IMR-90 (cell line): ENCODE measurements around the gene OR4K2.

Experiments
- CTCF ChIP-seq: conservative IDR thresholded peaks from 2 replicates; pipeline ENCODE4 v1.5.1; 2012; ENCODE audit warnings: mild to moderate bottlenecking, low read depth, low read length, improper control_type of control experiment
- MAZ ChIP-seq: IDR thresholded peaks from 2 replicates; pipeline ENCODE4 v1.6.1; 2012; ENCODE audit warnings: low read depth, mild to moderate bottlenecking, low read length, improper control_type of control experiment, moderate library complexity, borderline replicate concordance
- RAD21 ChIP-seq: IDR thresholded peaks from 2 replicates; pipeline ENCODE4 v1.6.1; 2012; ENCODE audit warnings: low read length, improper control_type of control experiment
- USF2 ChIP-seq: fragments of 150-350 bp; IDR thresholded peaks from 2 replicates; pipeline ENCODE4 v1.6.1; 2017; ENCODE audit warnings: mild to moderate bottlenecking, antibody characterized with exemption, low read length, low read depth

DNA sequence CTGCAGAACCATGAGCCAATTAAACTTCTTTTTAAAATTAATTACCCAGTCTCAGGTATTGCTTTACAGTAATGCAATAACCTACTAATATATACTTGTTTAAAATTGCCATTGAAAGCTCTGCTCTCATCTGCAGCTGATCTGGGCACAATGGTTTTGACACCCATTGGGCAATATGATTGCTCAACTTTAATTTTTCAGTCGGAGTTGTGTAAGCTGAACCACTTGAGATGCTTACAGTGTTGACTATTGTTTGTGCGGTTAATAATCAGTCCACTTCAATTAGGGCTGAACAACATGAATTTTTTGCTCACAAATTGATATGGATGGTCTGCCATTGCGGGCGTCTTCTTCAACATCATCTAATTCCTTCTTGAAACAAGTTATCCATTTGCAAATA, 27.5 kb downstream of the OR4K2 start:
- TF ChIP-seq RAD21 (no peak), CTCF (no peak), MAZ (no peak), USF2 (no peak)
